CD14-positive monocyte (primary cell): ENCODE data around the gene IQGAP2. TPM values are rescaled to one million over a fixed set of nuclear protein-coding genes. Genes with fewer than 3 reads are reported as not detected.

Experiments
- DNase-seq, 3 donors: peaks; one replicate each; pipeline ENCODE4 v3.0.0-alpha.2; 2011 to 2022
- H2AFZ ChIP-seq: 2 replicates; pipeline ENCODE4 v1.6.0; 2012; ENCODE audit warnings: mild to moderate bottlenecking, low read depth, low read length, inconsistent platforms; ENCODE audit not compliant: insufficient read depth, poor library complexity, severe bottlenecking
- H3K27ac ChIP-seq, 2 donors: 1 replicate in 1 of 2; 2 replicates in 1 of 2; pipeline ENCODE4 v1.5.1; 2012 to 2013; ENCODE audit warnings: low read length in 2 of 2, control low read depth in 1 of 2, inconsistent platforms in 1 of 2, low read depth in 1 of 2, mild to moderate bottlenecking in 1 of 2
- H3K27me3 ChIP-seq, 2 donors: one replicate each; pipeline versions ENCODE4 v1.6.0 to v1.6.1; 2011 to 2013; ENCODE audit warnings: low read length in 2 of 2; ENCODE audit not compliant: control insufficient read depth in 2 of 2, insufficient read depth in 2 of 2
- H3K36me3 ChIP-seq, 2 donors: replicated peaks in 1 of 2; 1 replicate in 1 of 2; 2 replicates in 1 of 2; pipeline versions ENCODE4 v1.5.1 to v1.6.1; 2012 to 2013; ENCODE audit warnings: low read length in 2 of 2, control low read depth in 1 of 2, inconsistent platforms in 1 of 2, mild to moderate bottlenecking in 1 of 2; ENCODE audit not compliant: insufficient read depth in 2 of 2, control insufficient read depth in 1 of 2
- H3K4me1 ChIP-seq, 2 donors: 1 replicate in 1 of 2; 2 replicates in 1 of 2; pipeline versions ENCODE4 v1.5.1 to v1.6.1; 2012 to 2013; ENCODE audit warnings: low read length in 2 of 2, control low read depth in 1 of 2, inconsistent platforms in 1 of 2, mild to moderate bottlenecking in 1 of 2, moderate library complexity in 1 of 2; ENCODE audit not compliant: insufficient read depth in 2 of 2, control insufficient read depth in 1 of 2
- H3K4me2 ChIP-seq: replicated peaks from 2 replicates; pipeline ENCODE3; 2012; ENCODE audit warnings: low read length, moderate library complexity, mild to moderate bottlenecking; ENCODE audit not compliant: poor library complexity, severe bottlenecking; ENCODE audit errors: extremely low read depth
- H3K4me3 ChIP-seq, 3 experiments: fragments of 200-600 bp in 1 of 3; sonication (generic) in 1 of 3; replicated peaks in 1 of 3; 1 replicate in 2 of 3; 2 replicates in 1 of 3; pipeline ENCODE4 v1.5.1; 2011 to 2013; ENCODE audit warnings: low read length in 3 of 3, mild to moderate bottlenecking in 3 of 3, control low read depth in 2 of 3, low read depth in 2 of 3, inconsistent platforms in 1 of 3, moderate library complexity in 1 of 3
- H3K79me2 ChIP-seq: 2 replicates; pipeline ENCODE4 v1.6.0; 2012; ENCODE audit warnings: mild to moderate bottlenecking, control low read depth, inconsistent platforms, low read length, moderate library complexity; ENCODE audit not compliant: insufficient read depth
- H3K9ac ChIP-seq: 2 replicates; pipeline ENCODE4 v1.6.0; 2017; ENCODE audit warnings: low read length, mild to moderate bottlenecking; ENCODE audit not compliant: insufficient read depth, poor library complexity, severe bottlenecking
- H3K9me3 ChIP-seq, 2 donors: replicated peaks in 1 of 2; 1 replicate in 1 of 2; 2 replicates in 1 of 2; pipeline versions ENCODE4 v1.5.1 to v1.6.1; 2012 to 2013; ENCODE audit warnings: low read length in 2 of 2, control low read depth in 1 of 2; ENCODE audit not compliant: control insufficient read depth in 1 of 2, insufficient read depth in 1 of 2
- H4K20me1 ChIP-seq: 2 replicates; pipeline ENCODE4 v1.6.0; 2012; ENCODE audit warnings: mild to moderate bottlenecking, low read length, control low read depth, moderate library complexity; ENCODE audit not compliant: insufficient read depth
- H3K27ac Mint-ChIP-seq, 7 donors: one replicate each; pipeline ENCODE4 v1.8.0; 2020; ENCODE audit warnings: mild to moderate bottlenecking in 7 of 7, mixed read lengths in 7 of 7, moderate library complexity in 6 of 7, inconsistent platforms in 2 of 7
- H3K27me3 Mint-ChIP-seq, 3 donors: one replicate each; pipeline ENCODE4 v1.8.0; 2021 to 2022; ENCODE audit warnings: low read depth in 3 of 3, mild to moderate bottlenecking in 3 of 3, mixed read lengths in 3 of 3, moderate library complexity in 3 of 3, inconsistent platforms in 1 of 3
- H3K36me3 Mint-ChIP-seq, 2 donors: one replicate each; pipeline ENCODE4 v1.8.0; 2020; ENCODE audit warnings: mixed read lengths in 2 of 2, inconsistent platforms in 1 of 2, mild to moderate bottlenecking in 1 of 2
- H3K4me1 Mint-ChIP-seq: one replicate; pipeline ENCODE4 v1.8.0; 2020; ENCODE audit warnings: mild to moderate bottlenecking, mixed read lengths
- H3K4me3 Mint-ChIP-seq, 2 donors: one replicate each; pipeline ENCODE4 v1.8.0; 2020; ENCODE audit warnings: mild to moderate bottlenecking in 2 of 2, mixed read lengths in 2 of 2, moderate library complexity in 1 of 2
- H3K9me3 Mint-ChIP-seq, 7 donors: one replicate each; pipeline ENCODE4 v1.8.0; 2020 to 2022; ENCODE audit warnings: mixed read lengths in 7 of 7, mild to moderate bottlenecking in 6 of 7, moderate library complexity in 6 of 7, inconsistent platforms in 2 of 7
- CTCF ChIP-seq: fragments of 200-600 bp; IDR thresholded peaks from one replicate; pipeline ENCODE4 v1.8.0; 2022; ENCODE audit warnings: antibody characterized with exemption, mild to moderate bottlenecking
- WGBS: methylation state at CpG from one replicate; pipeline ENCODE4 v1.1.5; 2013; ENCODE audit warnings: missing lambda C conversion rate; ENCODE audit not compliant: insufficient coverage; 5-methylcytosine and 5-hydroxymethylcytosine counted together
- intact Hi-C, 2 donors: fragments of 100-400 bp; cut with micrococcal nuclease; formaldehyde crosslinking; loops; one replicate each; pipeline versions ENCODE4 v1.15.0 to v1.15.1; 2023
- polyA plus RNA-seq, 3 donors: library from polyadenylated mRNA; depleted of rRNA in 1 of 3; unstranded in 2 of 3; stranded (reverse) in 1 of 3; fragments of 300-500 nt in 2 of 3; fragments of >200 nt in 1 of 3; fragmentation: Illumina TruSeq in 2 of 3; gene quantifications; 1 replicate in 2 of 3; 2 replicates in 1 of 3; pipeline ENCODE4 v1.2.3, GENCODE V29; 2012 to 2021

The IQGAP2 gene
- polyA plus RNA-seq, 3 donors: 21.4 to 50.9 (median 35.4) TPM

- H3K4me3 ChIP-seq: no peak overlapping the region
- peak overlapping the region in 1 of 7 donors; percentile 2 for H3K27ac Mint-ChIP-seq
- no peak overlapping the region for H3K27ac ChIP-seq
- no peak for TF ChIP-seq CTCF
- intact Hi-C loops: no loop called here
- no peak for DNase-seq
- peaks cover 86 to 88% of the 10 kb centered on the region in 2 donors for H3K36me3 Mint-ChIP-seq
- H3K4me1 Mint-ChIP-seq: no peaks in the 10 kb centered on the region
- no peaks in the 10 kb centered on the region for H3K9me3 Mint-ChIP-seq
- no peak overlapping the region for H3K4me3 Mint-ChIP-seq
- no peaks in the 10 kb centered on the region for H4K20me1 ChIP-seq
- H3K9me3 ChIP-seq: no peaks in the 10 kb centered on the region
- no peak overlapping the region for H3K9ac ChIP-seq
- no peaks in the 10 kb centered on the region for H3K4me1 ChIP-seq
- no peak overlapping the region for H2AFZ ChIP-seq
- H3K27me3 Mint-ChIP-seq: no peaks in the 10 kb centered on the region
- no peaks in the 10 kb centered on the region for H3K27me3 ChIP-seq
- peaks cover 92 to 98% of the 10 kb centered on the region in 2 donors for H3K36me3 ChIP-seq
- no CpG with 5 or more reads among the region's 2 CpGs for WGBS
- no peak overlapping the region for H3K4me2 ChIP-seq
- no peaks in the 10 kb centered on the region for H3K79me2 ChIP-seq
Observed at GRCh38 chr5:76672242-76672641, 269.2 kb downstream of the IQGAP2 start.

- H3K9me3 ChIP-seq: no peaks in the 10 kb centered on the region
- TF ChIP-seq CTCF: no peak
- no peak overlapping the region for H2AFZ ChIP-seq
- Mint-ChIP-seq H3K4me1 (no peaks in the 10 kb centered on the region), H3K36me3 (peaks cover 86% of the 10 kb centered on the region in 2 donors), H3K4me3 (no peak overlapping the region), H3K9me3 (no peaks in the 10 kb centered on the region), H3K27me3 (no peaks in the 10 kb centered on the region), H3K27ac (no peak overlapping the region)
- no peaks in the 10 kb centered on the region for H3K79me2 ChIP-seq
- H3K9ac ChIP-seq: no peak overlapping the region
- intact Hi-C loops: no loop called here
- no peaks in the 10 kb centered on the region for H3K4me1 ChIP-seq
- no peak overlapping the region for H3K27ac ChIP-seq
- no peak for DNase-seq
- H3K4me3 ChIP-seq: no peak overlapping the region
- H3K36me3 ChIP-seq: peaks cover 92 to 98% of the 10 kb centered on the region in 2 donors
- H4K20me1 ChIP-seq: no peaks in the 10 kb centered on the region
- H3K4me2 ChIP-seq: no peak overlapping the region
- no peaks in the 10 kb centered on the region for H3K27me3 ChIP-seq
Observed at GRCh38 chr5:76673125-76673524, 270.0 kb downstream of the IQGAP2 start.
